ENCODE results near the gene TNXB.

Gene TNXB

DNA sequence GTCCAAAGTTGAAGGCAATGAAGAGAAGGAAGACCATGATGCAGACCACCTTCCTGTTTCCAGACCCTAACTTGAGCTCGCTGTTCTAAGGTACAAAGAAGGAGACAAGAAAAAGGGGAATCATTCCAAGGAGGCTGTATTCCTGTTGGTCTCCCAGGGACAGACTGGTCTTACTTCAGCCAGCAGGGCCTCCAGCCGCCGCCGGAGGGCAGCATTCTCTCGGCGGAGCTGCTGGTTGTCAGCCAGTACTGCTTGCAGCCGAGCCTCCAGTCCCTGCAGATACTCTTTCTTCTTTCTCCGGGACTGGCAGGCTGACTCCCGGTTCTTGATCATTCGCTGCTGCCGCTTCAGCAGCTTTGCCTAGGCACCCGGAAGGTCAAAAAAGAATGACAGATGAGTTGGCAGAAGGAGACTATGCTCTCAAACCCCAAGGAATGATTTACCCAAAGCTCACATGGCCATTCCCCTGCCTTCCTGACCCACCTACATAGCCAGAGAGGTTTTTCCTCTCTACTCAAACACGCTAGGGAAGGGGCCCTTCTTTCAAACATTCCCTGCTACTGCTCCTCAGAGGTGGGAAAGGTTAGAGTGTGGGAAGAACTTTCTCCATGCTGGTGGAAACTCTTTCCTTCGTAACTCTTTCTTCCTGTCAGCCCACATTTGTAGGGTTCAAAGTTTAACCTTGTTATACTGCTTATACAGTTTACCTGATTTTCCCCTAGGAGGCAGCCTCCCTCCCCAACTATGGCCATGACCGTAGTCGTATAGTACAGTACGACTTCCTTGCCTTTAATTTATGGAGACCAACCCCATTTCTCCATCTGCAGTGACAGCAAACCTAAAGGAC, 9.9 kb upstream of the TNXB start:
- H3K4me1 ChIP-seq (ENCODE audit: control extremely low read depth in 1 of 4, control insufficient read depth in 4 of 4, insufficient read depth in 4 of 4, low read length in 3 of 4) = peaks cover 0 to 2% (median 0%) of the 10 kb centered on the region in 4 experiments
- no peak overlapping the region for H3K27ac ChIP-seq (ENCODE audit: insufficient read depth in 1 of 2, low read depth in 1 of 2, low read length in 2 of 2, poor library complexity in 1 of 2, severe bottlenecking in 2 of 2)
- DNase-seq = peak; percentile 76 to 85 (median 83)
- peaks cover 19 to 79% (median 53%) of the 10 kb centered on the region in 4 experiments for H3K36me3 ChIP-seq (ENCODE audit: control insufficient read depth in 4 of 4, insufficient read depth in 4 of 4, low read length in 3 of 4)
- no peaks in the 10 kb centered on the region for H3K27me3 ChIP-seq (replicated peaks in 2 of 5; ENCODE audit: control insufficient read depth in 4 of 5, insufficient read depth in 5 of 5, low read length in 4 of 5)
- no peak overlapping the region for H3K4me3 ChIP-seq (ENCODE audit: control insufficient read depth in 1 of 7, extremely low read depth in 1 of 7, insufficient read depth in 4 of 7, low read depth in 2 of 7, low read length in 6 of 7)
- 32% methylated on average over 13 of the region's 17 CpGs for WGBS (ENCODE audit: insufficient coverage)
- CTCF ChIA-PET = interaction anchor here (0.8 to 3.8 kb wide), 20 partner anchors 9 to 676 kb away, joined by 3 to 31 read pairs (median 4); partner anchors contain the start of genes ATF6B, FKBPL, GPSM3 and TNXB
- no peaks in the 10 kb centered on the region for H3K9me3 ChIP-seq (ENCODE audit: control extremely low read depth in 1 of 5, control insufficient read depth in 4 of 5, insufficient read depth in 2 of 5, low read depth in 1 of 5, low read length in 4 of 5)
- POLR2A ChIA-PET = no interaction called here

DNA sequence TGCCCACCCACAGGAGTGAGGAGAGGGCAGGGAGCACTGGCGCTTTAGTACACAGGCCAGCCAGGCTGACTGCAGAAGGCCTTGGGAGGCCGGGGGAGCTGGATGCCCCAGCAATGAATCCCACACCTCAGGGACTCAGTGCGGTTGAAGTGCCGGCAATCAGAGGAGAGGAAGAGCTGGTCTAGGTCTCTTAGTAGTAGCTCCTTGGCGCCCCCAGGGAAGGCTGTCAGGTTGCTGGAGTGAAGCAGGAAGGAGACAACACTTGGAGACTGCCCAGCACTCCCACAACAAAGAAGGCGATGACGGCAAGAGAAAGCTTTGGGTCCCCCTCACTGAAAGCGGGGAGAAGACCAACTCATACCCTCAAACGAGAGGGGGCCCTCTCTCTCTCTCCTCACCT, 8.3 kb upstream of the TNXB start:
- Histone ChIP-seq H3K27ac (ENCODE audit: insufficient read depth in 1 of 2, low read depth in 1 of 2, low read length in 2 of 2, poor library complexity in 1 of 2, severe bottlenecking in 2 of 2) (no peak overlapping the region), H3K27me3 (replicated peaks in 2 of 5; ENCODE audit: control insufficient read depth in 4 of 5, insufficient read depth in 5 of 5, low read length in 4 of 5) (no peaks in the 10 kb centered on the region), H3K36me3 (ENCODE audit: control insufficient read depth in 4 of 4, insufficient read depth in 4 of 4, low read length in 3 of 4) (peaks cover 18 to 76% (median 53%) of the 10 kb centered on the region in 4 experiments), H3K4me3 (ENCODE audit: control insufficient read depth in 1 of 7, extremely low read depth in 1 of 7, insufficient read depth in 4 of 7, low read depth in 2 of 7, low read length in 6 of 7) (no peak overlapping the region), H3K9me3 (ENCODE audit: control extremely low read depth in 1 of 5, control insufficient read depth in 4 of 5, insufficient read depth in 2 of 5, low read depth in 1 of 5, low read length in 4 of 5) (no peaks in the 10 kb centered on the region), H3K4me1 (ENCODE audit: control extremely low read depth in 1 of 4, control insufficient read depth in 4 of 4, insufficient read depth in 4 of 4, low read length in 3 of 4) (peaks cover 0 to 2% (median 0%) of the 10 kb centered on the region in 4 experiments)
- DNase-seq = no peak
- ChIA-PET CTCF (interaction anchor here (0.9 to 3.8 kb wide), 14 partner anchors 11 to 165 kb away, joined by 3 to 31 read pairs (median 4); partner anchors contain the start of genes ATF6B, DXO, EGFL8 and FKBPL), POLR2A (interaction anchor here (1.2 kb wide), 1 partner anchor 33 kb away, joined by 3 read pairs; no protein-coding TSS in a partner anchor)
- WGBS (ENCODE audit: insufficient coverage) = 86% methylated on average over 5 of the region's 9 CpGs

DNA sequence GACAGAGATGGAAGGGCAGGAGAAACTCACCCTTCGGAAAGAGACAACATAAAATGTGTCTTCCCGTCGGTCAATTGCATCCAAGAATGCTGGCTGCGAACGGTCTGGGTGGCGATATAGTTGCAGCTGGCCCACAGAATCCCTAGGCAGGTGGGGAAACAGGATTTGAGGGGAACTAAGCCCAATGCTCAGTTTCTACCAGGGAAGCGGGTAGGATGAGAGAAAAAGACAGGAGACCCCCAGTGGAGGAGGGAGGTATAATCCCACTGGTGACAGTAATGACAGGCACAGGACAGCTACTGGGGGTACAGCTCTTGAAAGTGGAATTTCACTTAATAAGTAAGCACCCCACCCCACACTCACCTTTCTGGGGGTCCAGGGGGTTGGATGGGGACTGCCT, 7.5 kb upstream of the TNXB start:
- peak in 2 of 3 donors; percentile 39 to 50 for DNase-seq
- CTCF ChIA-PET = interaction anchor here (0.6 to 3.8 kb wide), 13 partner anchors 12 to 252 kb away, joined by 3 to 31 read pairs (median 4); partner anchors contain the start of genes ATF6B, DXO, EGFL8 and FKBPL
- H3K27me3 ChIP-seq (replicated peaks in 2 of 5; ENCODE audit: control insufficient read depth in 4 of 5, insufficient read depth in 5 of 5, low read length in 4 of 5) = no peaks in the 10 kb centered on the region
- POLR2A ChIA-PET = interaction anchor here (1.2 kb wide), 1 partner anchor 34 kb away, joined by 3 read pairs; no protein-coding TSS in a partner anchor
- peaks cover 18 to 69% (median 46%) of the 10 kb centered on the region in 4 experiments for H3K36me3 ChIP-seq (ENCODE audit: control insufficient read depth in 4 of 4, insufficient read depth in 4 of 4, low read length in 3 of 4)
- H3K4me3 ChIP-seq (ENCODE audit: control insufficient read depth in 1 of 7, extremely low read depth in 1 of 7, insufficient read depth in 4 of 7, low read depth in 2 of 7, low read length in 6 of 7) = no peak overlapping the region
- no peaks in the 10 kb centered on the region for H3K9me3 ChIP-seq (ENCODE audit: control extremely low read depth in 1 of 5, control insufficient read depth in 4 of 5, insufficient read depth in 2 of 5, low read depth in 1 of 5, low read length in 4 of 5)
- peaks cover 0 to 2% (median 0%) of the 10 kb centered on the region in 4 experiments for H3K4me1 ChIP-seq (ENCODE audit: control extremely low read depth in 1 of 4, control insufficient read depth in 4 of 4, insufficient read depth in 4 of 4, low read length in 3 of 4)
- no peak overlapping the region for H3K27ac ChIP-seq (ENCODE audit: insufficient read depth in 1 of 2, low read depth in 1 of 2, low read length in 2 of 2, poor library complexity in 1 of 2, severe bottlenecking in 2 of 2)
- 98% methylated on average over 6 of the region's 7 CpGs for WGBS (ENCODE audit: insufficient coverage)

DNA sequence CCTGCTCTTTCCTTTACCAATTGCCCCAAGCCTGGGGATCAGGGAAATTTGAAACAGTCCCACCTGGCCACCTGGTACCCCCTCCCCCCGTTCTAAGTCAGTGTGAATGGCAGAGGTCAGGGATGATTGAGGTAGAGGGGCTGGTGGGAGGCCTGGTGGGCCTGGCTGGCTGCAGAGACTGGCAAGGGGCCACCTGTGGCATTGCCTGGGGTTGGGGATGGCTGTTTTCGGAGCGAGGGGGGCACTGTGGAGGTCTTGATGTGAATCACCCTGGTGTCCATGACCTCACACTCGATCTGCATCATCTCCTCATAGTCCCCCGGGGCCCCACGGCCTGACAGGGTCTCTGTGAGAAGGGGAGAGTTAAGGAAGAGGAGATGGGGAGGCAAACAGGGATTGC, 6.5 kb upstream of the TNXB start:
- H3K4me3 ChIP-seq (ENCODE audit: control insufficient read depth in 1 of 7, extremely low read depth in 1 of 7, insufficient read depth in 4 of 7, low read depth in 2 of 7, low read length in 6 of 7) = no peak overlapping the region
- peaks cover 0 to 2% (median 0%) of the 10 kb centered on the region in 4 experiments for H3K4me1 ChIP-seq (ENCODE audit: control extremely low read depth in 1 of 4, control insufficient read depth in 4 of 4, insufficient read depth in 4 of 4, low read length in 3 of 4)
- H3K9me3 ChIP-seq (ENCODE audit: control extremely low read depth in 1 of 5, control insufficient read depth in 4 of 5, insufficient read depth in 2 of 5, low read depth in 1 of 5, low read length in 4 of 5) = no peaks in the 10 kb centered on the region
- POLR2A ChIA-PET = no interaction called here
- 95% methylated on average over 3 of the region's 6 CpGs for WGBS (ENCODE audit: insufficient coverage)
- CTCF ChIA-PET = interaction anchor here (1.9 to 3.8 kb wide), 2 partner anchors 13 to 27 kb away, joined by 4 to 31 read pairs; partner anchors contain the start of genes ATF6B and FKBPL
- peaks cover 8 to 61% (median 37%) of the 10 kb centered on the region in 4 experiments for H3K36me3 ChIP-seq (ENCODE audit: control insufficient read depth in 4 of 4, insufficient read depth in 4 of 4, low read length in 3 of 4)
- H3K27ac ChIP-seq (ENCODE audit: insufficient read depth in 1 of 2, low read depth in 1 of 2, low read length in 2 of 2, poor library complexity in 1 of 2, severe bottlenecking in 2 of 2) = no peak overlapping the region
- H3K27me3 ChIP-seq (replicated peaks in 2 of 5; ENCODE audit: control insufficient read depth in 4 of 5, insufficient read depth in 5 of 5, low read length in 4 of 5) = no peaks in the 10 kb centered on the region
- DNase-seq = no peak

DNA sequence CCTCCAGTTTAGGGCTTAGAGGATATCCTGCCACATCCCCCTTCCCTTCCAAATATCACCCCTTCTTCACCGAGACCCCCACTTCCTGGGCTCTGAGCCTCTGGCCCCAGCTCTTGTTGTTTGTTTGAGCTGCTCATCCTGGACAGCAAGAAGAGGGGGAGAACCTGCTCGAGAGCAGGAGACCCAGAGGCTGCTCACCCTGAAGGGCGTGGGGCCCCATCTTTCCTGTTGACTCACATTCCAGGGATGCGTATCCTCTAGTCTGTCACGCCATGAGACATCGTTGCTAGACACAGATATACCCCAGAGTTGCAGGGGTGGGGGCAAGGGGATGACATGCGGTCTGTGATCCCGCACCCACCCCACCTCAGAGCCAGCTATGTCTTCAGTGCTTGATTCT, 5.7 kb upstream of the TNXB start:
- Histone ChIP-seq H3K27me3 (replicated peaks in 2 of 5; ENCODE audit: control insufficient read depth in 4 of 5, insufficient read depth in 5 of 5, low read length in 4 of 5) (no peaks in the 10 kb centered on the region), H3K36me3 (ENCODE audit: control insufficient read depth in 4 of 4, insufficient read depth in 4 of 4, low read length in 3 of 4) (peaks cover 7 to 56% (median 35%) of the 10 kb centered on the region in 4 experiments), H3K9me3 (ENCODE audit: control extremely low read depth in 1 of 5, control insufficient read depth in 4 of 5, insufficient read depth in 2 of 5, low read depth in 1 of 5, low read length in 4 of 5) (no peaks in the 10 kb centered on the region), H3K4me3 (ENCODE audit: control insufficient read depth in 1 of 7, extremely low read depth in 1 of 7, insufficient read depth in 4 of 7, low read depth in 2 of 7, low read length in 6 of 7) (no peak overlapping the region), H3K27ac (ENCODE audit: insufficient read depth in 1 of 2, low read depth in 1 of 2, low read length in 2 of 2, poor library complexity in 1 of 2, severe bottlenecking in 2 of 2) (no peak overlapping the region), H3K4me1 (ENCODE audit: control extremely low read depth in 1 of 4, control insufficient read depth in 4 of 4, insufficient read depth in 4 of 4, low read length in 3 of 4) (peaks cover 0 to 3% (median under 1%) of the 10 kb centered on the region in 4 experiments)
- DNase-seq = no peak
- ChIA-PET POLR2A (no interaction called here), CTCF (interaction anchor here (1.1 kb wide), 1 partner anchor 11 kb away, joined by 3 read pairs; no protein-coding TSS in a partner anchor)
- 89% methylated on average over 3 of the region's 8 CpGs for WGBS (ENCODE audit: insufficient coverage)

DNA sequence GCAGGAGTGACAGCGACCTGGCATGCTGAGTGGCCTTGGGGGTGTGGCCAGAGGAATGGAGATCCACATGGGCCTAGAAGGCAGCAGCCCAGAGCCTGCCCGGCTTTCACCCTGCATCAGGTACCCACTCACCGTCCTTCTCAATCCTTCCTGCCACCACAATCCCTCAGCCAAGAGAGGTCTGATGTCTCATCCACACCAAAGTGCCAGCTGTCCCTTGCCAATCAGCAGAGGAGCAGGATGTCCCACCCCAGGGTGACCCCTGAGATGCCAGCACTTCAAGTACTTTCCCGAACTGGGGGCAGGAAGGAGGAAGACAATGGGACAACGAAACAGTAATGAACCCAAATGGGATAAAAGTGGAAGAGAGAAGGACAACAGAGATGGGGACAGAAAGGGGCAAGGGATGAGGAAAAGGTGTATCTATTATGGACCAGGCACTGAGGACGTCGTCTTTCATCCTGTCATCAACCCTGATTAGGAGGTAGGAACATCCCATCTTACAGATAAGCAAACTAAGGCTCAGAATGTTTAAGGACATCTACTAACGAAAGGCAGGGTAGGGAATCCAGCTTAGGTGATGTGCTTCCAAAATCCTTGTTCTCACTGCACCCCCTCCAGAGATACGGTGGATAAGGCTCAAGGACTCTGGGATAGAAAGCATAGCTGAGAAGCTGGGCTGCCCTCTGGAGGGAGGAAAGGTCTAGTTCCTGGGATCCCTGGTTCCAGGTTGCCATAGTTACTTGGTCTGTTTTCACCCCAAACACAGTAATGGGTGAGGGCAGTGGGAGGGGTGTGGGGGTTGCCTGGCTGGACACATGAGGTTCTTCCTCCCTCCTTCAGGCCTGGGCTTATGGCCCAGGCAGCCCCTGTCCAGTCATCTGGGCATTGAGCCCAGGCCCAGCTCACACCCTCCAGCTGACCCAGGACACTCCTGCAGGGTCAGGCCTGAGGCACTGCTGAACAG, 4.5 kb upstream of the TNXB start:
- Histone ChIP-seq H3K36me3 (ENCODE audit: control insufficient read depth in 4 of 4, insufficient read depth in 4 of 4, low read length in 3 of 4) (peaks cover 4 to 49% (median 30%) of the 10 kb centered on the region in 4 experiments), H3K9me3 (ENCODE audit: control extremely low read depth in 1 of 5, control insufficient read depth in 4 of 5, insufficient read depth in 2 of 5, low read depth in 1 of 5, low read length in 4 of 5) (no peaks in the 10 kb centered on the region), H3K4me1 (ENCODE audit: control extremely low read depth in 1 of 4, control insufficient read depth in 4 of 4, insufficient read depth in 4 of 4, low read length in 3 of 4) (peaks cover 0 to 12% (median 11%) of the 10 kb centered on the region in 4 experiments), H3K27me3 (replicated peaks in 2 of 5; ENCODE audit: control insufficient read depth in 4 of 5, insufficient read depth in 5 of 5, low read length in 4 of 5) (peaks cover 0 to 4% (median 0%) of the 10 kb centered on the region in 5 experiments), H3K27ac (ENCODE audit: insufficient read depth in 1 of 2, low read depth in 1 of 2, low read length in 2 of 2, poor library complexity in 1 of 2, severe bottlenecking in 2 of 2) (peak overlapping the region in 1 of 2 experiments; percentile 20), H3K4me3 (ENCODE audit: control insufficient read depth in 1 of 7, extremely low read depth in 1 of 7, insufficient read depth in 4 of 7, low read depth in 2 of 7, low read length in 6 of 7) (no peak overlapping the region)
- WGBS (ENCODE audit: insufficient coverage) = 92% methylated on average over 7 of the region's 9 CpGs
- CTCF ChIA-PET = interaction anchor here (1.0 to 1.1 kb wide), 3 partner anchors 10 to 23 kb away, joined by 3 read pairs; partner anchors contain the start of gene ATF6B
- POLR2A ChIA-PET = no interaction called here
- no peak for DNase-seq

Measured in common myeloid progenitor, CD34-positive (primary cell).